Mesendoderm (in vitro differentiated cells): Measurements from ENCODE around the gene ERCC6.

Experiments used
- DNase-seq: peaks from one replicate; pipeline ENCODE4 v3.0.0; 2013
- H2AK5ac ChIP-seq: 2 replicates; pipeline ENCODE4 v1.6.1; 2013; ENCODE audit warnings: low read length, inconsistent platforms
- H2BK120ac ChIP-seq: 2 replicates; pipeline ENCODE4 v1.6.1; 2013; ENCODE audit warnings: low read depth, mild to moderate bottlenecking, low read length, moderate library complexity, mixed read lengths
- H2BK15ac ChIP-seq: replicated peaks from 2 replicates; pipeline ENCODE4 v1.6.1; 2013; ENCODE audit warnings: low read depth, mild to moderate bottlenecking, moderate library complexity
- H2BK5ac ChIP-seq: 2 replicates; pipeline ENCODE4 v1.6.1; 2013; ENCODE audit warnings: low read length, inconsistent platforms
- H3K18ac ChIP-seq: 2 replicates; pipeline ENCODE4 v1.6.1; 2013; ENCODE audit warnings: mild to moderate bottlenecking, low read length, mixed read lengths
- H3K23ac ChIP-seq: one replicate; pipeline ENCODE4 v1.6.1; 2013; ENCODE audit warnings: low read length
- H3K27ac ChIP-seq: 2 replicates; pipeline ENCODE4 v1.5.1; 2013; ENCODE audit warnings: low read depth, mild to moderate bottlenecking, inconsistent platforms, low read length, moderate library complexity
- H3K27me3 ChIP-seq: 2 replicates; pipeline ENCODE4 v1.6.1; 2013; ENCODE audit warnings: low read length, control low read depth, mild to moderate bottlenecking, inconsistent platforms; ENCODE audit not compliant: insufficient read depth, poor library complexity
- H3K36me3 ChIP-seq: 2 replicates; pipeline ENCODE4 v1.6.1; 2013; ENCODE audit warnings: low read length, inconsistent platforms; ENCODE audit not compliant: control insufficient read depth, insufficient read depth
- H3K4ac ChIP-seq: one replicate; pipeline ENCODE4 v1.6.1; 2013; ENCODE audit warnings: low read depth, mild to moderate bottlenecking, low read length, moderate library complexity
- H3K4me1 ChIP-seq: 2 replicates; pipeline ENCODE4 v1.6.1; 2013; ENCODE audit warnings: low read depth, low read length, inconsistent platforms; ENCODE audit not compliant: control insufficient read depth
- H3K4me2 ChIP-seq: 2 replicates; pipeline ENCODE4 v1.6.1; 2013; ENCODE audit warnings: low read length
- H3K4me3 ChIP-seq: 2 replicates; pipeline ENCODE4 v1.5.1; 2013; ENCODE audit warnings: mild to moderate bottlenecking, low read length
- H3K56ac ChIP-seq: one replicate; pipeline ENCODE4 v1.6.1; 2013; ENCODE audit warnings: low read length
- H3K79me1 ChIP-seq: 2 replicates; pipeline ENCODE4 v1.6.1; 2013; ENCODE audit warnings: low read length, inconsistent platforms
- H3K79me2 ChIP-seq: 2 replicates; pipeline ENCODE4 v1.6.1; 2013; ENCODE audit warnings: mild to moderate bottlenecking, low read length; ENCODE audit not compliant: control insufficient read depth, insufficient read depth
- H3K9ac ChIP-seq: 2 replicates; pipeline ENCODE4 v1.6.1; 2013; ENCODE audit warnings: low read length, inconsistent platforms
- H4K5ac ChIP-seq: one replicate; pipeline ENCODE4 v1.6.1; 2013; ENCODE audit warnings: low read length
- H4K8ac ChIP-seq: one replicate; pipeline ENCODE4 v1.6.1; 2013; ENCODE audit warnings: low read depth, mild to moderate bottlenecking, control low read depth, low read length, moderate library complexity
- WGBS: extraction: QIAGEN DNeasy Blood & Tissue Kit; methylation state at CpG from one replicate; pipeline ENCODE4 v1.1.7; 2013; ENCODE audit warnings: low lambda C conversion rate, missing lambda C conversion rate; ENCODE audit not compliant: insufficient coverage; ENCODE audit errors: extremely low coverage; 5-methylcytosine and 5-hydroxymethylcytosine counted together

Gene ERCC6

GRCh38 chr10:49558190-49558589 is 19.3 kb upstream of the ERCC6 start:
- Histone ChIP-seq H3K36me3 (no peaks in the 10 kb centered on the region), H3K23ac (no peak overlapping the region), H3K56ac (no peak overlapping the region), H2BK120ac (no peak overlapping the region), H2AK5ac (no peak overlapping the region), H4K8ac (no peak overlapping the region), H2BK15ac (no peak overlapping the region), H4K5ac (no peak overlapping the region), H3K27me3 (no peaks in the 10 kb centered on the region), H3K4me2 (no peak overlapping the region), H3K4ac (no peak overlapping the region), H3K27ac (no peak overlapping the region), H3K4me1 (peaks cover 6% of the 10 kb centered on the region), H3K9ac (no peak overlapping the region), H3K79me2 (no peaks in the 10 kb centered on the region), H2BK5ac (no peak overlapping the region), H3K4me3 (no peak overlapping the region), H3K18ac (no peak overlapping the region), H3K79me1 (no peaks in the 10 kb centered on the region)
- no peak for DNase-seq
- no CpG with 5 or more reads among the region's 5 CpGs for WGBS

- no peaks in the 10 kb centered on the region for H3K79me1 ChIP-seq
- no peak overlapping the region for H2BK120ac ChIP-seq
- no peak overlapping the region for H3K18ac ChIP-seq
- no peak overlapping the region for H3K23ac ChIP-seq
- H3K4me2 ChIP-seq, result no peak overlapping the region
- no peak overlapping the region for H3K4me3 ChIP-seq
- H2BK5ac ChIP-seq, result no peak overlapping the region
- H3K4ac ChIP-seq, result no peak overlapping the region
- H3K9ac ChIP-seq, result no peak overlapping the region
- H3K27me3 ChIP-seq, result no peaks in the 10 kb centered on the region
- peaks cover 6% of the 10 kb centered on the region for H3K4me1 ChIP-seq
- H4K5ac ChIP-seq, result no peak overlapping the region
- no peak overlapping the region for H2BK15ac ChIP-seq
- WGBS, result no CpG with 5 or more reads among the region's 2 CpGs
- no peaks in the 10 kb centered on the region for H3K36me3 ChIP-seq
- H4K8ac ChIP-seq, result no peak overlapping the region
- H2AK5ac ChIP-seq, result no peak overlapping the region
- DNase-seq, result no peak
- no peaks in the 10 kb centered on the region for H3K79me2 ChIP-seq
- no peak overlapping the region for H3K56ac ChIP-seq
- H3K27ac ChIP-seq, result no peak overlapping the region
These were observed 18.8 kb upstream of the ERCC6 start for GRCh38 chr10:49557681-49558080.

GRCh38 chr10:49556723-49557122 is 17.8 kb upstream of the ERCC6 start:
- no peak overlapping the region for H2BK15ac ChIP-seq
- H2BK5ac ChIP-seq, result no peak overlapping the region
- no peak overlapping the region for H2AK5ac ChIP-seq
- H3K79me1 ChIP-seq, result no peaks in the 10 kb centered on the region
- DNase-seq, result no peak
- H3K56ac ChIP-seq, result no peak overlapping the region
- H3K36me3 ChIP-seq, result no peaks in the 10 kb centered on the region
- no peak overlapping the region for H3K23ac ChIP-seq
- H3K4me3 ChIP-seq, result no peak overlapping the region
- no peak overlapping the region for H3K9ac ChIP-seq
- no peak overlapping the region for H3K18ac ChIP-seq
- no peak overlapping the region for H4K8ac ChIP-seq
- no peak overlapping the region for H3K4me2 ChIP-seq
- H4K5ac ChIP-seq, result no peak overlapping the region
- H3K79me2 ChIP-seq, result no peaks in the 10 kb centered on the region
- H3K4ac ChIP-seq, result no peak overlapping the region
- H3K27ac ChIP-seq, result no peak overlapping the region
- no peak overlapping the region for H2BK120ac ChIP-seq
- no peaks in the 10 kb centered on the region for H3K27me3 ChIP-seq
- WGBS, result no CpG with 5 or more reads among the region's 1 CpG
- H3K4me1 ChIP-seq, result peaks cover 6% of the 10 kb centered on the region

- no peak overlapping the region for H3K56ac ChIP-seq
- H3K36me3 ChIP-seq, result no peaks in the 10 kb centered on the region
- H4K8ac ChIP-seq, result no peak overlapping the region
- H2BK15ac ChIP-seq, result no peak overlapping the region
- no peak overlapping the region for H3K4me3 ChIP-seq
- H3K4me2 ChIP-seq, result no peak overlapping the region
- no peak overlapping the region for H4K5ac ChIP-seq
- H3K79me1 ChIP-seq, result no peaks in the 10 kb centered on the region
- no peaks in the 10 kb centered on the region for H3K79me2 ChIP-seq
- no peak overlapping the region for H3K23ac ChIP-seq
- no peak overlapping the region for H3K18ac ChIP-seq
- H3K4me1 ChIP-seq, result no peaks in the 10 kb centered on the region
- H2AK5ac ChIP-seq, result no peak overlapping the region
- H3K9ac ChIP-seq, result no peak overlapping the region
- no peaks in the 10 kb centered on the region for H3K27me3 ChIP-seq
- no CpG with 5 or more reads among the region's 2 CpGs for WGBS
- no peak overlapping the region for H2BK120ac ChIP-seq
- H3K4ac ChIP-seq, result no peak overlapping the region
- no peak overlapping the region for H2BK5ac ChIP-seq
- H3K27ac ChIP-seq, result no peak overlapping the region
- DNase-seq, result no peak
These were observed 13.4 kb upstream of the ERCC6 start for GRCh38 chr10:49552277-49552676.

- H3K79me1 ChIP-seq, result no peaks in the 10 kb centered on the region
- H2BK15ac ChIP-seq, result no peak overlapping the region
- H3K27ac ChIP-seq, result no peak overlapping the region
- peak; percentile 74 for DNase-seq
- no peak overlapping the region for H3K18ac ChIP-seq
- no peaks in the 10 kb centered on the region for H3K79me2 ChIP-seq
- WGBS, result no CpG with 5 or more reads among the region's 4 CpGs
- no peak overlapping the region for H3K4ac ChIP-seq
- H2BK5ac ChIP-seq, result no peak overlapping the region
- H2BK120ac ChIP-seq, result no peak overlapping the region
- no peak overlapping the region for H3K4me2 ChIP-seq
- H4K5ac ChIP-seq, result no peak overlapping the region
- no peaks in the 10 kb centered on the region for H3K4me1 ChIP-seq
- no peaks in the 10 kb centered on the region for H3K27me3 ChIP-seq
- H3K36me3 ChIP-seq, result no peaks in the 10 kb centered on the region
- no peak overlapping the region for H3K56ac ChIP-seq
- no peak overlapping the region for H4K8ac ChIP-seq
- no peak overlapping the region for H3K23ac ChIP-seq
- no peak overlapping the region for H3K9ac ChIP-seq
- H2AK5ac ChIP-seq, result no peak overlapping the region
- no peak overlapping the region for H3K4me3 ChIP-seq
These were observed 11.6 kb upstream of the ERCC6 start for GRCh38 chr10:49550563-49550962.

- Histone ChIP-seq H3K4me2 (no peak overlapping the region), H3K4ac (no peak overlapping the region), H3K4me1 (no peaks in the 10 kb centered on the region), H3K27me3 (no peaks in the 10 kb centered on the region), H2BK15ac (no peak overlapping the region), H2BK5ac (no peak overlapping the region), H4K8ac (no peak overlapping the region), H3K79me2 (no peaks in the 10 kb centered on the region), H3K56ac (no peak overlapping the region), H3K27ac (no peak overlapping the region), H3K79me1 (no peaks in the 10 kb centered on the region), H3K4me3 (no peak overlapping the region), H2AK5ac (no peak overlapping the region), H3K18ac (no peak overlapping the region), H4K5ac (no peak overlapping the region), H3K36me3 (no peaks in the 10 kb centered on the region), H2BK120ac (no peak overlapping the region), H3K23ac (no peak overlapping the region), H3K9ac (no peak overlapping the region)
- no CpG with 5 or more reads among the region's 1 CpG for WGBS
- no peak for DNase-seq
These were observed 10.9 kb upstream of the ERCC6 start for GRCh38 chr10:49549640-49550346.
